ENCODE data around the gene ADGRL1. TPM values are rescaled to one million over a fixed set of nuclear protein-coding genes. Genes with fewer than 3 reads are reported as not detected.

ADGRL1 gene
- polyA plus RNA-seq, 1 of the 3 experiments (the other 2 are of a cell fraction): 13.4 TPM

DNA sequence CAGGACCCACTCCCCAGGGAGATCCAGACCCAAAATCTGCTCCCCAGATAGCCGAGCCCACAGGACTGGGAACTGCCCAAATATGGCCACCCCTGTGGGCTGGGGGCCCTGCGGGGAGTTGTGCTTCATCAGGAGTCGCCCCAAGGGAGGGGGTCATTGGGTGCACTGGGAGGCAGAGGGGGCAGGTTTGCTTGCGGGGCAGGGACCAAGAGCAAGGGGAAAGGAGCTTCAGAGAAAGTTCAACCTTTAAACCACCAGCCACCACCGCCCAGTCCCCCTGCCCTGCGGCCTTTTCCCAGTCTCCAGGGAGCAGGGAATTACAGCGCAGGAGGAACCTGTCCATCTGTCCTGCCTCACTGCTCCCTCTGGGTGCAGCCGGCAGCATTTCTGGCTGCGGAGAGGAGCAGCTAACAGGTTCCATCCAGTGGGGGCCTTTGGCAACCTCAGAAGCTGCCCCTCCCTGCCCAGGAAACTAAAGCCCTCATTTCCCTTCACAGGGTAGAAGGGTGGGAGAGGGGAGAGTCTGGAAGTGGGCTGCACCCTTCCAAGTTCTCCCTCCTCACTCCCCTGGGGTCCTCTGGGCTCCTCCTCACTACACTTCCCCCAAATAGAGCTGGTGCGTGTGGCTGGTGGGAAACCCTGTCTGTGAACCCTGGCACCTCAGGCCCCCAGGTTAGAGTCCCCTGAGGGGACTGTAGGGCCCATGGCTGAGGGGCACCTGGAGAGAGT lies 55.8 kb downstream of the ADGRL1 start:
- peaks cover 0 to 14% of the 10 kb centered on the region in 2 experiments for H3K36me3 ChIP-seq (replicated peaks in 1 of 2; ENCODE audit: control insufficient read depth in 1 of 2, insufficient read depth in 2 of 2, low read length in 1 of 2)
- H3K79me2 ChIP-seq (ENCODE audit: insufficient read depth): no peaks in the 10 kb centered on the region
- H3K4me1 ChIP-seq (ENCODE audit: control insufficient read depth in 1 of 2, insufficient read depth in 2 of 2, low read depth in 1 of 2, low read length in 1 of 2): peaks cover 0 to 26% of the 10 kb centered on the region in 2 experiments; a peak in 1 of 4 replicates
- H3K9ac ChIP-seq: no peak overlapping the region
- no peaks in the 10 kb centered on the region for H3K9me2 ChIP-seq
- POLR2A ChIA-PET: no interaction called here
- H4K20me1 ChIP-seq (ENCODE audit: insufficient read depth): no peaks in the 10 kb centered on the region
- TF ChIP-seq TAF1 (IDR thresholded peaks at IDR 0.05; ENCODE audit: borderline replicate concordance, low read depth, low read length): no peak
- TF ChIP-seq JUND (IDR thresholded peaks at IDR 0.05): no peak
- TF ChIP-seq NRF1 (IDR thresholded peaks at IDR 0.05; ENCODE audit: low read depth, low read length): no peak
- no peak for TF ChIP-seq EZH2phosphoT487 (IDR thresholded peaks at IDR 0.05; ENCODE audit: borderline replicate concordance, low read depth)
- TF ChIP-seq RXRA (IDR thresholded peaks at IDR 0.05; ENCODE audit: borderline replicate concordance, low read depth): no peak
- TF ChIP-seq, protein P1, sequence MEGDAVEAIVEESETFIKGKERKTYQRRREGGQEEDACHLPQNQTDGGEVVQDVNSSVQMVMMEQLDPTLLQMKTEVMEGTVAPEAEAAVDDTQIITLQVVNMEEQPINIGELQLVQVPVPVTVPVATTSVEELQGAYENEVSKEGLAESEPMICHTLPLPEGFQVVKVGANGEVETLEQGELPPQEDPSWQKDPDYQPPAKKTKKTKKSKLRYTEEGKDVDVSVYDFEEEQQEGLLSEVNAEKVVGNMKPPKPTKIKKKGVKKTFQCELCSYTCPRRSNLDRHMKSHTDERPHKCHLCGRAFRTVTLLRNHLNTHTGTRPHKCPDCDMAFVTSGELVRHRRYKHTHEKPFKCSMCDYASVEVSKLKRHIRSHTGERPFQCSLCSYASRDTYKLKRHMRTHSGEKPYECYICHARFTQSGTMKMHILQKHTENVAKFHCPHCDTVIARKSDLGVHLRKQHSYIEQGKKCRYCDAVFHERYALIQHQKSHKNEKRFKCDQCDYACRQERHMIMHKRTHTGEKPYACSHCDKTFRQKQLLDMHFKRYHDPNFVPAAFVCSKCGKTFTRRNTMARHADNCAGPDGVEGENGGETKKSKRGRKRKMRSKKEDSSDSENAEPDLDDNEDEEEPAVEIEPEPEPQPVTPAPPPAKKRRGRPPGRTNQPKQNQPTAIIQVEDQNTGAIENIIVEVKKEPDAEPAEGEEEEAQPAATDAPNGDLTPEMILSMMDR (IDR thresholded peaks at IDR 0.05): no peak
- TF ChIP-seq TEAD4 (IDR thresholded peaks at IDR 0.05; ENCODE audit: borderline replicate concordance, insufficient read depth): no peak
- TF ChIP-seq CHD2 (IDR thresholded peaks at IDR 0.05; ENCODE audit: low read length, partially characterized antibody): no peak
- no peak for TF ChIP-seq RAD21 (IDR thresholded peaks at IDR 0.05; ENCODE audit: low read length)
- TF ChIP-seq, protein P2, sequence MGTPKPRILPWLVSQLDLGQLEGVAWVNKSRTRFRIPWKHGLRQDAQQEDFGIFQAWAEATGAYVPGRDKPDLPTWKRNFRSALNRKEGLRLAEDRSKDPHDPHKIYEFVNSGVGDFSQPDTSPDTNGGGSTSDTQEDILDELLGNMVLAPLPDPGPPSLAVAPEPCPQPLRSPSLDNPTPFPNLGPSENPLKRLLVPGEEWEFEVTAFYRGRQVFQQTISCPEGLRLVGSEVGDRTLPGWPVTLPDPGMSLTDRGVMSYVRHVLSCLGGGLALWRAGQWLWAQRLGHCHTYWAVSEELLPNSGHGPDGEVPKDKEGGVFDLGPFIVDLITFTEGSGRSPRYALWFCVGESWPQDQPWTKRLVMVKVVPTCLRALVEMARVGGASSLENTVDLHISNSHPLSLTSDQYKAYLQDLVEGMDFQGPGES (IDR thresholded peaks at IDR 0.05; ENCODE audit: low read depth, low read length): no peak
- TF ChIP-seq NFIC (IDR thresholded peaks at IDR 0.05; ENCODE audit: borderline replicate concordance): no peak
- TF ChIP-seq RCOR1 (IDR thresholded peaks at IDR 0.05; ENCODE audit: low read length): no peak
- TF ChIP-seq GATA2 (CRISPR knock-in tag; IDR thresholded peaks at IDR 0.05): no peak
- no peak for TF ChIP-seq MXI1 (IDR thresholded peaks at IDR 0.05; ENCODE audit: low read depth, low read length)
- TF ChIP-seq, protein P3, sequence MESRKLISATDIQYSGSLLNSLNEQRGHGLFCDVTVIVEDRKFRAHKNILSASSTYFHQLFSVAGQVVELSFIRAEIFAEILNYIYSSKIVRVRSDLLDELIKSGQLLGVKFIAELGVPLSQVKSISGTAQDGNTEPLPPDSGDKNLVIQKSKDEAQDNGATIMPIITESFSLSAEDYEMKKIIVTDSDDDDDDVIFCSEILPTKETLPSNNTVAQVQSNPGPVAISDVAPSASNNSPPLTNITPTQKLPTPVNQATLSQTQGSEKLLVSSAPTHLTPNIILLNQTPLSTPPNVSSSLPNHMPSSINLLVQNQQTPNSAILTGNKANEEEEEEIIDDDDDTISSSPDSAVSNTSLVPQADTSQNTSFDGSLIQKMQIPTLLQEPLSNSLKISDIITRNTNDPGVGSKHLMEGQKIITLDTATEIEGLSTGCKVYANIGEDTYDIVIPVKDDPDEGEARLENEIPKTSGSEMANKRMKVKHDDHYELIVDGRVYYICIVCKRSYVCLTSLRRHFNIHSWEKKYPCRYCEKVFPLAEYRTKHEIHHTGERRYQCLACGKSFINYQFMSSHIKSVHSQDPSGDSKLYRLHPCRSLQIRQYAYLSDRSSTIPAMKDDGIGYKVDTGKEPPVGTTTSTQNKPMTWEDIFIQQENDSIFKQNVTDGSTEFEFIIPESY (IDR thresholded peaks at IDR 0.05; ENCODE audit: borderline replicate concordance, low read depth): no peak
- no peaks in the 10 kb centered on the region for H3K27me3 ChIP-seq (ENCODE audit: insufficient read depth)
- H3K27ac ChIP-seq (ENCODE audit: low read depth in 2 of 2, low read length in 1 of 2): peak overlapping the region in 1 of 2 experiments; percentile 39; a peak in 1 of 4 replicates
- 86% methylated on average over 10 of the region's 10 CpGs for WGBS (ENCODE audit: low lambda C conversion rate)
- peak; percentile 61 for DNase-seq
- no peak overlapping the region for H3K4me2 ChIP-seq
- H3K9me3 ChIP-seq: no peaks in the 10 kb centered on the region
- no peak overlapping the region for H2AFZ ChIP-seq (ENCODE audit: low read depth)
- H3K4me3 ChIP-seq (ENCODE audit: low read depth in 2 of 2, low read length in 1 of 2): no peak overlapping the region
- CTCF ChIA-PET: interaction anchor here (0.6 to 18.9 kb wide), 7 partner anchors 13 to 975 kb away, joined by 3 to 256 read pairs (median 3); partner anchors contain the start of gene ASF1B
- H3F3A ChIP-seq (replicated peaks; ENCODE audit: insufficient read depth): no peaks in the 10 kb centered on the region
